ENCODE measurements around the gene TOR1AIP1. TPM values are rescaled to one million over a fixed set of nuclear protein-coding genes. Genes with fewer than 3 reads are reported as not detected.

The TOR1AIP1 gene
- total RNA-seq, 4 donors from 2014 or later = 91.1 to 116 (median 104) TPM

GRCh38 chr1:179889589-179889988, 7.5 kb downstream of the TOR1AIP1 start:
- peak; percentile 84 to 87 for DNase-seq
- WGBS, 2 donors = 30 to 37% methylated on average over 4 of the region's 4 CpGs
- Histone ChIP-seq H3K9me3 (no peaks in the 10 kb centered on the region), H3K36me3 (peaks cover 17 to 31% of the 10 kb centered on the region in 2 donors), H3K4me1 (peaks cover 5 to 7% of the 10 kb centered on the region in 2 donors), H3K27me3 (no peaks in the 10 kb centered on the region), H3K4me3 (replicated peaks in 1 of 3) (no peak overlapping the region), H3K27ac (peak overlapping the region; percentile 5 to 76 (median 31))
- TF ChIP-seq CTCF (IDR thresholded peaks at IDR 0.05) = no peak
- peak in 1 of 2 donors; percentile 32 for TF ChIP-seq POLR2A (IDR thresholded peaks at IDR 0.05)
- intact Hi-C loops (cut with DNase I) = no loop called here

GRCh38 chr1:179910934-179911333, 28.8 kb downstream of the TOR1AIP1 start:
- Histone ChIP-seq H3K9me3 (no peaks in the 10 kb centered on the region), H3K27me3 (no peaks in the 10 kb centered on the region), H3K27ac (no peak overlapping the region), H3K4me3 (replicated peaks in 1 of 3) (no peak overlapping the region), H3K36me3 (peaks cover 32 to 52% of the 10 kb centered on the region in 2 donors), H3K4me1 (no peaks in the 10 kb centered on the region)
- DNase-seq = no peak
- intact Hi-C loops (cut with DNase I) = no loop called here
- WGBS, 2 donors = 86 to 87% methylated on average over 1 of the region's 1 CpG
- no peak for TF ChIP-seq POLR2A (IDR thresholded peaks at IDR 0.05)
- no peak for TF ChIP-seq CTCF (IDR thresholded peaks at IDR 0.05)

- Histone ChIP-seq H3K4me1 (no peaks in the 10 kb centered on the region), H3K36me3 (peaks cover 35 to 57% of the 10 kb centered on the region in 2 donors), H3K27ac (no peak overlapping the region), H3K4me3 (replicated peaks in 1 of 3) (no peak overlapping the region), H3K27me3 (no peaks in the 10 kb centered on the region), H3K9me3 (no peaks in the 10 kb centered on the region)
- no peak for DNase-seq
- TF ChIP-seq CTCF (IDR thresholded peaks at IDR 0.05) (no peak), POLR2A (IDR thresholded peaks at IDR 0.05) (no peak)
- intact Hi-C loops (cut with DNase I) = no loop called here
- 95 to 96% methylated on average over 3 of the region's 3 CpGs for WGBS, 2 donors
Observed at GRCh38 chr1:179911812-179912211, 29.7 kb downstream of the TOR1AIP1 start.

GRCh38 chr1:179917601-179918429, 35.7 kb downstream of the TOR1AIP1 start:
- Histone ChIP-seq H3K36me3 (peaks cover 32 to 53% of the 10 kb centered on the region in 2 donors), H3K4me3 (replicated peaks in 1 of 3) (no peak overlapping the region), H3K27me3 (no peaks in the 10 kb centered on the region), H3K27ac (no peak overlapping the region), H3K9me3 (no peaks in the 10 kb centered on the region), H3K4me1 (peaks cover 0 to 4% of the 10 kb centered on the region in 2 donors)
- no peak for DNase-seq
- TF ChIP-seq CTCF (IDR thresholded peaks at IDR 0.05) (no peak), POLR2A (IDR thresholded peaks at IDR 0.05) (no peak)
- 85% methylated on average over 10 of the region's 10 CpGs for WGBS, 2 donors
- intact Hi-C loops (cut with DNase I) = no loop called here

GRCh38 chr1:179921472-179921871, 39.4 kb downstream of the TOR1AIP1 start:
- no peak for DNase-seq

More at GRCh38 chr1:179921472-179921871, 39.4 kb downstream of the TOR1AIP1 start:
- no peaks in the 10 kb centered on the region for H3K9me3 ChIP-seq
- H3K4me3 ChIP-seq (replicated peaks in 1 of 3) = no peak overlapping the region
- H3K27ac ChIP-seq = no peak overlapping the region
- H3K4me1 ChIP-seq = peaks cover 0 to 4% of the 10 kb centered on the region in 2 donors
- 90 to 93% methylated on average over 1 of the region's 1 CpG for whole genome bisulfite sequencing, 2 donors
- no peaks in the 10 kb centered on the region for H3K27me3 ChIP-seq
- peaks cover 12 to 26% of the 10 kb centered on the region in 2 donors for H3K36me3 ChIP-seq
- no peak for TF ChIP-seq CTCF (IDR thresholded peaks at IDR 0.05)
- TF ChIP-seq POLR2A (IDR thresholded peaks at IDR 0.05) = no peak
- intact Hi-C loops (cut with DNase I) = no loop called here
